Stomach (tissue), 9 donors: ENCODE data around the gene SNRK. TPM values are rescaled to one million over a fixed set of nuclear protein-coding genes. Genes with fewer than 3 reads are reported as not detected.

Experiments
- DNase-seq, 2 donors: peaks; one replicate each; pipeline versions ENCODE4 v3.0.0 to v3.0.0-alpha.2; 2013 to 2019
- H3K27ac ChIP-seq, 5 donors: fragments of 200-600 bp in 4 of 5; sonication (generic) in 4 of 5; one replicate each; pipeline ENCODE4 v1.5.1; 2013 to 2019; ENCODE audit warnings: mild to moderate bottlenecking in 1 of 5, moderate library complexity in 1 of 5
- H3K27me3 ChIP-seq, 3 donors: fragments of 200-600 bp; sonication (generic); one replicate each; pipeline ENCODE4 v1.5.1; 2017 to 2019; ENCODE audit warnings: mixed run types in 1 of 3
- H3K36me3 ChIP-seq, 4 donors: fragments of 200-600 bp; sonication (generic); 1 replicate in 3 of 4; 2 replicates in 1 of 4; pipeline ENCODE4 v1.5.1; 2016 to 2019
- H3K4me1 ChIP-seq, 4 donors: fragments of 200-600 bp; sonication (generic); one replicate each; pipeline ENCODE4 v1.5.1; 2016 to 2019
- H3K4me3 ChIP-seq, 4 donors: fragments of 200-600 bp; sonication (generic) in 3 of 4; one replicate each; pipeline ENCODE4 v1.5.1; 2016 to 2019; ENCODE audit warnings: mild to moderate bottlenecking in 1 of 4
- H3K9me3 ChIP-seq, 4 donors: fragments of 200-600 bp; sonication (generic); one replicate each; pipeline ENCODE4 v1.5.1; 2016 to 2019
- CTCF ChIP-seq, 7 experiments: fragments of 450-650 bp in 4 of 7; fragments of 200-600 bp in 3 of 7; sonication (generic) in 3 of 7; IDR thresholded peaks; one replicate each; pipeline ENCODE4 v1.5.1; 2016 to 2019; ENCODE audit warnings: antibody characterized with exemption in 7 of 7, control low read depth in 2 of 7, mild to moderate bottlenecking in 1 of 7
- EP300 ChIP-seq: sonication (generic); formaldehyde crosslinking; IDR thresholded peaks from one replicate; pipeline ENCODE4 v1.6.1; 2017; ENCODE audit warnings: antibody characterized with exemption
- POLR2A ChIP-seq, 4 donors: fragments of 450-650 bp; IDR thresholded peaks; one replicate each; pipeline ENCODE4 v1.6.1; 2016; ENCODE audit warnings: antibody characterized with exemption in 4 of 4, control low read depth in 2 of 4, mild to moderate bottlenecking in 1 of 4, moderate library complexity in 1 of 4
- POLR2AphosphoS5 ChIP-seq, 3 donors: sonication (generic); formaldehyde crosslinking; IDR thresholded peaks; one replicate each; pipeline ENCODE4 v1.6.1; 2016; ENCODE audit warnings: antibody characterized with exemption in 3 of 3
- WGBS, 5 donors: extraction: QIAGEN DNeasy Blood & Tissue Kit in 3 of 5; methylation state at CpG; one replicate each; pipeline versions ENCODE4 v1.1.5 to v1.1.7; 2013 to 2018; 5-methylcytosine and 5-hydroxymethylcytosine counted together
- intact Hi-C: fragments of 100-400 bp; cut with DNase I; formaldehyde crosslinking; loops from one replicate; pipeline ENCODE4 v1.15.1; 2023; ENCODE audit warnings: low total_unique reads
- polyA plus RNA-seq, 3 donors: library from polyadenylated mRNA; stranded (reverse); fragments of 200-250 nt; gene quantifications; one replicate each; pipeline ENCODE4 v1.2.3, GENCODE V29; 2013
- total RNA-seq, 5 donors: library from RNA; depleted of rRNA; stranded (reverse); fragments of >200 nt; gene quantifications; one replicate each; pipeline versions ENCODE4 v1.1.0 to v1.2.3, GENCODE V29; 2014 to 2016
- donor health status: healthy with polysubstance abuse.
- donor health status: Bipolar disorder and iron deficiency.
- donor health status: healthy.

The SNRK gene
- total and polyA plus RNA-seq, 8 donors, result 8.2 to 183 (median 36.0) TPM

GRCh38 chr3:43338295-43338694 is 52.0 kb downstream of the SNRK start:
- Histone ChIP-seq H3K27me3 (no peaks in the 10 kb centered on the region), H3K4me1 (no peaks in the 10 kb centered on the region), H3K9me3 (peaks cover 21 to 44% (median 39%) of the 10 kb centered on the region in 4 donors), H3K4me3 (no peak overlapping the region), H3K27ac (no peak overlapping the region), H3K36me3 (peaks cover 56 to 100% (median 100%) of the 10 kb centered on the region in 4 donors)
- no peak for DNase-seq
- TF ChIP-seq POLR2A (IDR thresholded peaks at IDR 0.05) (no peak), EP300 (no peak)
- 93 to 98% (median 96%) methylated on average over 2 of the region's 2 CpGs for WGBS, 5 donors
- intact Hi-C loops, result no loop called here

GRCh38 chr3:43340403-43340802 is 54.1 kb downstream of the SNRK start:
- intact Hi-C loops, result no loop called here
- H3K9me3 ChIP-seq, result peaks cover 21 to 41% (median 39%) of the 10 kb centered on the region in 4 donors
- H3K4me3 ChIP-seq, result no peak overlapping the region
- H3K27me3 ChIP-seq, result no peaks in the 10 kb centered on the region
- 89 to 99% (median 95%) methylated on average over 7 of the region's 7 CpGs for WGBS, 5 donors
- peaks cover 0 to 10% (median 4%) of the 10 kb centered on the region in 4 donors for H3K4me1 ChIP-seq
- no peak overlapping the region for H3K27ac ChIP-seq
- TF ChIP-seq POLR2AphosphoS5 (IDR thresholded peaks at IDR 0.05), result no peak
- no peak for DNase-seq
- peaks cover 71 to 100% (median 100%) of the 10 kb centered on the region in 4 donors for H3K36me3 ChIP-seq

- Histone ChIP-seq H3K27me3 (no peaks in the 10 kb centered on the region), H3K4me1 (peaks cover 0 to 10% (median 4%) of the 10 kb centered on the region in 4 donors), H3K9me3 (peaks cover 21 to 28% (median 26%) of the 10 kb centered on the region in 4 donors), H3K27ac (peak overlapping the region in 3 of 5 donors; percentile 12 to 62 (median 22)), H3K4me3 (no peak overlapping the region), H3K36me3 (peaks cover 69 to 100% (median 100%) of the 10 kb centered on the region in 4 donors)
- TF ChIP-seq POLR2A (IDR thresholded peaks at IDR 0.05), result no peak
- TF ChIP-seq CTCF (IDR thresholded peaks at IDR 0.05), result no peak
- 80 to 93% (median 86%) methylated on average over 2 of the region's 2 CpGs for WGBS, 5 donors
- no peak for DNase-seq
- intact Hi-C loops, result no loop called here
Measured at GRCh38 chr3:43341788-43342187, 55.4 kb downstream of the SNRK start.

- intact Hi-C loops, result no loop called here
- H3K4me3 ChIP-seq, result no peak overlapping the region
- peaks cover 9 to 14% (median 12%) of the 10 kb centered on the region in 4 donors for H3K9me3 ChIP-seq
- no peaks in the 10 kb centered on the region for H3K27me3 ChIP-seq
- TF ChIP-seq POLR2AphosphoS5 (IDR thresholded peaks at IDR 0.05), result no peak
- no peak for TF ChIP-seq EP300
- no peak for TF ChIP-seq CTCF (IDR thresholded peaks at IDR 0.05)
- TF ChIP-seq POLR2A (IDR thresholded peaks at IDR 0.05), result no peak
- WGBS, 5 donors, result 66 to 71% (median 70%) methylated on average over 4 of the region's 4 CpGs
- peaks cover 68 to 100% (median 100%) of the 10 kb centered on the region in 4 donors for H3K36me3 ChIP-seq
- H3K27ac ChIP-seq, result peak overlapping the region in 4 of 5 donors; percentile 33 to 65 (median 45)
- DNase-seq, result peak in 1 of 2 donors; percentile 45
- H3K4me1 ChIP-seq, result peaks cover 0 to 10% (median 4%) of the 10 kb centered on the region in 4 donors
Measured at GRCh38 chr3:43343185-43343584, 56.8 kb downstream of the SNRK start.

GRCh38 chr3:43343815-43344214 is 57.5 kb downstream of the SNRK start:
- intact Hi-C loops, result no loop called here
- H3K27ac ChIP-seq, result peak overlapping the region in 3 of 5 donors; percentile 33 to 65 (median 42)
- TF ChIP-seq POLR2A (IDR thresholded peaks at IDR 0.05) (no peak), POLR2AphosphoS5 (IDR thresholded peaks at IDR 0.05) (no peak), EP300 (no peak), CTCF (IDR thresholded peaks at IDR 0.05) (no peak)
- H3K36me3 ChIP-seq, result peaks cover 72 to 100% (median 100%) of the 10 kb centered on the region in 4 donors
- no peak overlapping the region for H3K4me3 ChIP-seq
- 65 to 74% (median 66%) methylated on average over 3 of the region's 3 CpGs for WGBS, 5 donors
- H3K4me1 ChIP-seq, result peaks cover 0 to 10% (median 4%) of the 10 kb centered on the region in 4 donors
- DNase-seq, result peak in 1 of 2 donors; percentile 38
- H3K27me3 ChIP-seq, result no peaks in the 10 kb centered on the region
- peaks cover 3 to 7% (median 7%) of the 10 kb centered on the region in 4 donors for H3K9me3 ChIP-seq
